ENCODE results near the gene NUMBL.

DNA sequence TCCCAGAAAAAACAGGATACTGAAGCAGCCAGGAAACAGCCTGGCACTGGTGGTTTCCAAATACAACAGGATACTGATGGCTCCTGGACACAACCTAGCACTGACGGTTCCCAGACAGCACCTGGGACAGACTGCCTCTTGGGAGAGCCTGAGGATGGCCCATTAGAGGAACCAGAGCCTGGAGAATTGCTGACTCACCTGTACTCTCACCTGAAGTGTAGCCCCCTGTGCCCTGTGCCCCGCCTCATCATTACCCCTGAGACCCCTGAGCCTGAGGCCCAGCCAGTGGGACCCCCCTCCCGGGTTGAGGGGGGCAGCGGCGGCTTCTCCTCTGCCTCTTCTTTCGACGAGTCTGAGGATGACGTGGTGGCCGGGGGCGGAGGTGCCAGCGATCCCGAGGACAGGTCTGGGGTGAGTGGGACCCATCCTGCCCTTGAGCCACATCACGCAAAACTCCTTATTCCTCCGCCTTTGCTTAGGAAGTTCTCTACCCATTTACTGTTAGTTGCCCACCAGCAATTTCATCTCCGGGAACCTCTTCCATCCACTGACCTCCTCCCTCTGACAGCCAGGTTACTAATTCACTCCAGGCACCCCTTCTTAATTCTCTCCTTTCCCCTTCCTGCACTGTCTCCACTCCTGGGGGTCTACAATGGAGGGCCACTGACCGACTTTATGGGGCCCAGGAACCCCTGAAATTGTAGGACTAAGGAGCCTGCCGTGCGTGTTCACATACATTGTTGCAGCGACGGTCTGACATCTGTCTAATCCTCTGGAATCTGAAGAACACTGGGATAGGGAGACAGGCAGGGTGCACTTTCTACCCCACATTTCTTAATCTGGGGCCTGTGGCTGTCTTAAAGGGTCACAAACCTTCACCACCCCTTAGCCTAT, 27.7 kb upstream of the NUMBL start:
- TF ChIP-seq POLR2A (IDR thresholded peaks at IDR 0.05): no peak
- TF ChIP-seq, protein P1, sequence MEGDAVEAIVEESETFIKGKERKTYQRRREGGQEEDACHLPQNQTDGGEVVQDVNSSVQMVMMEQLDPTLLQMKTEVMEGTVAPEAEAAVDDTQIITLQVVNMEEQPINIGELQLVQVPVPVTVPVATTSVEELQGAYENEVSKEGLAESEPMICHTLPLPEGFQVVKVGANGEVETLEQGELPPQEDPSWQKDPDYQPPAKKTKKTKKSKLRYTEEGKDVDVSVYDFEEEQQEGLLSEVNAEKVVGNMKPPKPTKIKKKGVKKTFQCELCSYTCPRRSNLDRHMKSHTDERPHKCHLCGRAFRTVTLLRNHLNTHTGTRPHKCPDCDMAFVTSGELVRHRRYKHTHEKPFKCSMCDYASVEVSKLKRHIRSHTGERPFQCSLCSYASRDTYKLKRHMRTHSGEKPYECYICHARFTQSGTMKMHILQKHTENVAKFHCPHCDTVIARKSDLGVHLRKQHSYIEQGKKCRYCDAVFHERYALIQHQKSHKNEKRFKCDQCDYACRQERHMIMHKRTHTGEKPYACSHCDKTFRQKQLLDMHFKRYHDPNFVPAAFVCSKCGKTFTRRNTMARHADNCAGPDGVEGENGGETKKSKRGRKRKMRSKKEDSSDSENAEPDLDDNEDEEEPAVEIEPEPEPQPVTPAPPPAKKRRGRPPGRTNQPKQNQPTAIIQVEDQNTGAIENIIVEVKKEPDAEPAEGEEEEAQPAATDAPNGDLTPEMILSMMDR (IDR thresholded peaks at IDR 0.05): no peak
